Osteoblast (primary cell): ENCODE data around the gene ELMO1. TPM values are rescaled to one million over a fixed set of nuclear protein-coding genes. Genes with fewer than 3 reads are reported as not detected.

Experiments used
- DNase-seq: peaks from one replicate; pipeline ENCODE4 v3.0.0; 2011; ENCODE audit warnings: low spot score, mixed read lengths; ENCODE audit not compliant: insufficient read length; ENCODE audit errors: missing footprints
- H2AFZ ChIP-seq: 2 replicates; pipeline ENCODE4 v1.6.0; 2011; ENCODE audit warnings: mild to moderate bottlenecking, low read length
- H3K27ac ChIP-seq: 2 replicates; pipeline ENCODE4 v1.5.1; 2011; ENCODE audit warnings: mild to moderate bottlenecking, low read depth, low read length, moderate library complexity
- H3K27me3 ChIP-seq: 2 replicates; pipeline ENCODE4 v1.6.0; 2012; ENCODE audit warnings: mild to moderate bottlenecking, control low read depth, inconsistent platforms, low read length, moderate library complexity; ENCODE audit not compliant: insufficient read depth
- H3K36me3 ChIP-seq: 2 replicates; pipeline ENCODE4 v1.5.1; 2011; ENCODE audit warnings: mild to moderate bottlenecking, low read length, control low read depth, moderate library complexity; ENCODE audit not compliant: insufficient read depth
- H3K4me1 ChIP-seq: 2 replicates; pipeline ENCODE4 v1.5.1; 2011; ENCODE audit warnings: mild to moderate bottlenecking, low read length, control low read depth, moderate library complexity; ENCODE audit not compliant: insufficient read depth
- H3K4me2 ChIP-seq: 2 replicates; pipeline ENCODE4 v1.6.0; 2011; ENCODE audit warnings: mild to moderate bottlenecking, low read length; ENCODE audit not compliant: insufficient read depth
- H3K4me3 ChIP-seq: fragments of 200-600 bp; sonication (generic); 3 replicates; pipeline ENCODE4 v1.5.1; 2012; ENCODE audit warnings: mild to moderate bottlenecking, low read length, inconsistent platforms; ENCODE audit not compliant: insufficient read depth
- H3K79me2 ChIP-seq: 2 replicates; pipeline ENCODE4 v1.6.0; 2012; ENCODE audit warnings: mild to moderate bottlenecking, low read length, control low read depth, inconsistent platforms; ENCODE audit not compliant: insufficient read depth
- H3K9me3 ChIP-seq: 2 replicates; pipeline ENCODE4 v1.5.1; 2011; ENCODE audit warnings: low read depth, low read length, control low read depth
- H4K20me1 ChIP-seq: 2 replicates; pipeline ENCODE4 v1.6.0; 2012; ENCODE audit warnings: mild to moderate bottlenecking, low read length, control low read depth; ENCODE audit not compliant: insufficient read depth
- total RNA-seq: library from RNA; depleted of rRNA; stranded (reverse); fragments of >200 nt; gene quantifications from 2 replicates; pipeline ENCODE4 v1.2.3, GENCODE V29; 2012
- TF ChIP-seq, protein P1 (sequence below): IDR thresholded peaks from 2 replicates; pipeline ENCODE4 v1.5.1; 2011; ENCODE audit warnings: mild to moderate bottlenecking, low read depth, low read length, moderate library complexity; ENCODE audit errors: extremely low read depth

ELMO1 gene
- total RNA-seq, 1 donor = 2.2 TPM

DNA sequence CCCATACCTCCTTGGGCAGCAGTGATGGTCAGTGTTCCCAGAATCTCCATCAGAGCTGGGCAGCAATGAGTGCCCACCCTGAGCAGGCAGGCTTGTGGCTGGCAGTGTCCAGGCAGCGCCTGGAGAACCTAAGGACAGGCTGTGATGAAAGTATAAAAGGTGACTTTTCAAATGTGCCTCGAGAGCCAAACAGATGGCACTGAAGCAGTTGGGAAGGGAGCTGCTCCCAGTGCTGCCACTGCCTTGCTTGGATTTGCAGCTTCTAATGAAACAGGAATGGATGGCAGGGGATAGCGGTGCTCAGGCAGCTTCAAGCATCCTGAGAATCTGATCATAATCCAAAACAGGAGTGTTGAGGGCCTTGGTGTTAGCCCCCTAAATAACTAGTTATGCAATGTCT lies 544.6 kb downstream of the ELMO1 start:
- Histone ChIP-seq H3K27me3 (no peaks in the 10 kb centered on the region), H3K36me3 (no peaks in the 10 kb centered on the region)
- TF ChIP-seq, protein P1, sequence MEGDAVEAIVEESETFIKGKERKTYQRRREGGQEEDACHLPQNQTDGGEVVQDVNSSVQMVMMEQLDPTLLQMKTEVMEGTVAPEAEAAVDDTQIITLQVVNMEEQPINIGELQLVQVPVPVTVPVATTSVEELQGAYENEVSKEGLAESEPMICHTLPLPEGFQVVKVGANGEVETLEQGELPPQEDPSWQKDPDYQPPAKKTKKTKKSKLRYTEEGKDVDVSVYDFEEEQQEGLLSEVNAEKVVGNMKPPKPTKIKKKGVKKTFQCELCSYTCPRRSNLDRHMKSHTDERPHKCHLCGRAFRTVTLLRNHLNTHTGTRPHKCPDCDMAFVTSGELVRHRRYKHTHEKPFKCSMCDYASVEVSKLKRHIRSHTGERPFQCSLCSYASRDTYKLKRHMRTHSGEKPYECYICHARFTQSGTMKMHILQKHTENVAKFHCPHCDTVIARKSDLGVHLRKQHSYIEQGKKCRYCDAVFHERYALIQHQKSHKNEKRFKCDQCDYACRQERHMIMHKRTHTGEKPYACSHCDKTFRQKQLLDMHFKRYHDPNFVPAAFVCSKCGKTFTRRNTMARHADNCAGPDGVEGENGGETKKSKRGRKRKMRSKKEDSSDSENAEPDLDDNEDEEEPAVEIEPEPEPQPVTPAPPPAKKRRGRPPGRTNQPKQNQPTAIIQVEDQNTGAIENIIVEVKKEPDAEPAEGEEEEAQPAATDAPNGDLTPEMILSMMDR = no peak

DNA sequence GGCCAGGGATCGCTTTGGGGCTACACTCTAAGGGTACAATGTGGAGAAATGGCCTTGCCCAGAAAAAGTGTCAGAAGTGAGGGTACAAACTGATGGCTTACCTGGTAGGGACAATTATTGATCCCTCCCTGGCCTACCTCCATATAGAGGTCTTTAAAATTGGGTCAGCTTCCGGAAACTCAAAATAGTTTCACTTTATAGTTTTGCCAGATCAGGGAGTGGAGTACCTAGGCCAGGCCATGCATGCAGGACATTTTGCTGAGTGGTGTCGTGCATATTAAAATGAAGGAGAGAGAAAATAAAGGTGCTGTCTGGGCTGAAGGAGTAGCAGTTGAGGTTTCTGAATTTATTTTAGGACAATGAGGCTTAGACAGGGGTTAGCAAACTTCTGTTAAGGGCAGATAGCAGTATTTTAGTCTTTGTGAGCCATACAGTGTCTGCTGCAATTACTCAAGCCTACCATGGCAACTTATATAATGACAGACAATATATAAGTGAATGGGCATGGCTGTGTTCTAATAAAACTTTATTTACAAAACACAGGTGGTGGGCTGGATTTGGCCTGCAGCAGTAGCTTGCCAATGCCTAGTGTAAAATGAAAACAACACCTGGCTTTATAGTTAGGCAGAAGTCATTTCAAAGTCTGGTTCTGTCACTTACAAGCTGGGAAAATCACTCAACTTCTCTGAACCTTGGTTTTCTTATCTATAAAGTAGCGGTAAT lies 547.5 kb downstream of the ELMO1 start:
- no peak overlapping the region for H3K27ac ChIP-seq
- no peaks in the 10 kb centered on the region for H3K36me3 ChIP-seq
- H3K27me3 ChIP-seq = no peaks in the 10 kb centered on the region
- H2AFZ ChIP-seq = no peak overlapping the region
- no peak overlapping the region for H3K4me3 ChIP-seq
- no peaks in the 10 kb centered on the region for H3K79me2 ChIP-seq
- TF ChIP-seq, protein P1 = no peak
- H3K4me2 ChIP-seq = no peak overlapping the region
- H3K9me3 ChIP-seq = no peaks in the 10 kb centered on the region
- no peak for DNase-seq
- H4K20me1 ChIP-seq = no peaks in the 10 kb centered on the region
- no peaks in the 10 kb centered on the region for H3K4me1 ChIP-seq

More for the DNA sequence above, 544.6 kb downstream of the ELMO1 start:
- Histone ChIP-seq H3K9me3 (no peaks in the 10 kb centered on the region), H3K27ac (no peak overlapping the region), H3K4me2 (no peak overlapping the region), H2AFZ (no peak overlapping the region), H3K4me3 (no peak overlapping the region), H3K4me1 (no peaks in the 10 kb centered on the region), H3K79me2 (no peaks in the 10 kb centered on the region), H4K20me1 (no peaks in the 10 kb centered on the region)
- DNase-seq = no peak

DNA sequence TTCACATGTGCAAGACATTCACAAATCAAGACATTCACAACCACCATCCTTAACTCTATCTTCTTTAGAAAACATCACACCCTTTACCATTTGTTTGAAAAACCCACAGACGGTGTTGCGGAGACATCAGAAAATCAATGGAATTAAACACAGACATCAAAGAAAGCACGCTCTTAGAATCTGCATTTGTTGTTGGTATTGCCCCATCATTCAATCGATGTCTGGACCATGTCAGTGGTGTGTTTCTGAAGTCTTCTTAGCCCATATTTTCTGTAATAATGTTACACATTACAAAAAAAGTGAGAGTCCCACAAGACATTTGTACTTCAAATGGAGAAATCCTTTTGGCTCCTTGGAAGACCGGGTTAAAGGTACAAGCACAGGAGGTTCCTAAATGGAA lies 550.5 kb downstream of the ELMO1 start:
- H3K79me2 ChIP-seq = no peaks in the 10 kb centered on the region
- no peaks in the 10 kb centered on the region for H3K27me3 ChIP-seq
- H3K4me3 ChIP-seq = no peak overlapping the region
- H3K36me3 ChIP-seq = no peaks in the 10 kb centered on the region
- no peak overlapping the region for H2AFZ ChIP-seq
- H3K4me1 ChIP-seq = no peaks in the 10 kb centered on the region
- TF ChIP-seq, protein P1 = no peak
- no peak overlapping the region for H3K4me2 ChIP-seq
- no peak for DNase-seq
- no peak overlapping the region for H3K27ac ChIP-seq
- no peaks in the 10 kb centered on the region for H4K20me1 ChIP-seq
- H3K9me3 ChIP-seq = no peaks in the 10 kb centered on the region

DNA sequence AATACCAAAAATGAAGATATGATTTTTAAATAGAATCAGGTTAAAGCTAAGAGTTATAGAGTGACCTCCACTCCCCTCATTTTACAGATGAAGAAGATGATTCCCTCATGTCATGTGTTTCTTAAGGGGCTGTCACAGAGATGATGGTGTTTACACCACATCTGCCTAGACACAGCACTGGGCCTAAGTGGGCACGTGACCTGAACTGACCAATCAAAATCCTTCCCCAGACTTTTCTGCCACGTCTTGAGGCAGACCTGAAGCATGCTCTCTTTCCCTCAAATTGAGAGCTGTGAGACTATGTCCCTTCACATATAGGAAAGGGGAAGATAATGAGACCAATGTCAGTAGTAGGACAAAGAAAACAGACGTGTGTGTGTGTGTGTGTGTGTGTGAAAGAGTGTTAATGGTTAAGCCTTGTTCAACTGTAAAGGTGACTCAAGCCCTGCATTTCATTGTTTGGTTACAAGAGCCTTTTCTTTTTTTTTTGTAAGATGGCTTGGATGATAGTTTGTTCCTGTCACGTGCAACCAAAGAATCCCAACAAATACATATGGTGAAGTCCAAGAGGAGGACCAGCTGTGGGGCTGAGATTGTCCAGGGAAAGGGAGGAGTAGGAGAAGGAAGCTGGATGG lies 551.6 kb downstream of the ELMO1 start:
- DNase-seq = no peak
- H3K27ac ChIP-seq = no peak overlapping the region
- no peak overlapping the region for H3K4me2 ChIP-seq
- H4K20me1 ChIP-seq = no peaks in the 10 kb centered on the region
- H3K9me3 ChIP-seq = no peaks in the 10 kb centered on the region
- TF ChIP-seq, protein P1 = no peak
- no peak overlapping the region for H3K4me3 ChIP-seq
- H3K4me1 ChIP-seq = no peaks in the 10 kb centered on the region
- no peaks in the 10 kb centered on the region for H3K36me3 ChIP-seq
- H3K27me3 ChIP-seq = no peaks in the 10 kb centered on the region
- no peaks in the 10 kb centered on the region for H3K79me2 ChIP-seq
- H2AFZ ChIP-seq = no peak overlapping the region
